Adipocyte (in vitro differentiated cells): ENCODE data around the gene YKT6.

Experiments used
- DNase-seq: peaks from one replicate; pipeline ENCODE4 v3.0.0-alpha.2; 2015; ENCODE audit warnings: low read depth
- H3K27me3 ChIP-seq: replicated peaks from 2 replicates; pipeline ENCODE4 v1.7.0; 2013; ENCODE audit warnings: mild to moderate bottlenecking, low read length, moderate library complexity; ENCODE audit not compliant: control insufficient read depth, insufficient read depth
- H3K36me3 ChIP-seq: 2 replicates; pipeline ENCODE4 v1.7.0; 2013; ENCODE audit warnings: low read length, mild to moderate bottlenecking, moderate library complexity; ENCODE audit not compliant: control insufficient read depth, insufficient read depth, severe bottlenecking
- H3K4me1 ChIP-seq: 2 replicates; pipeline ENCODE4 v1.7.0; 2013; ENCODE audit warnings: mild to moderate bottlenecking, low read length, moderate library complexity; ENCODE audit not compliant: control insufficient read depth, insufficient read depth
- H3K4me3 ChIP-seq: 2 replicates; pipeline ENCODE4 v1.7.0; 2013; ENCODE audit warnings: mild to moderate bottlenecking, low read length, moderate library complexity
- H3K9ac ChIP-seq: 2 replicates; pipeline ENCODE4 v1.7.0; 2013; ENCODE audit warnings: mild to moderate bottlenecking, low read length, moderate library complexity
- H3K9me3 ChIP-seq: 2 replicates; pipeline ENCODE4 v1.7.0; 2013; ENCODE audit warnings: mild to moderate bottlenecking, low read length, moderate library complexity; ENCODE audit not compliant: control insufficient read depth

Gene YKT6

DNA sequence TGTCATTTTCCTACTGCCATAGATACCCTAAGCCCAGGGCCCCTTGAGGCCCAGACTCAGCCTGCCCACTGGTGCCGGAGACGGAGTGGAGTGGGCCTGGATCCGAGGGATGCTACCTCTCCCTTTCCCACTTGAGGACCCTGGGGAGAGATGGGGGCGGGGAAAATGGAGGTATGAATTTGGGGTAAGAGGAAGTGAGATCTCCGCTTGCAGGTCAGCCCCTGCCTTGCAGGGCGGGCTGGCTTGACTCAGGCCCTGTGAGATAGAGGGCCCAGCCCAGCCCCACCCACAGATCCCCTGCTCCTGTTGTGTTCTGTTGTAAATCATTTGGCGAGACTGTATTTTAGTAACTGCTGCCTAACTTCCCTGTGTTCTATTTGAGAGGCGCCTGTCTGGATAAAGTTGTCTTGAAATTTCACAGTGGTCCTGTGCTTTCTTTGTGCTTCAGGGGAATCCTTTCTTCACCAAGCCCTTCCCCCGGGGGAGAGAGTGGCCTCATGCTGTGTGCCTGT lies 13.2 kb downstream of the YKT6 start:
- Histone ChIP-seq H3K9me3 (peaks cover 4% of the 10 kb centered on the region), H3K4me3 (no peak overlapping the region), H3K36me3 (peaks cover 47% of the 10 kb centered on the region), H3K4me1 (no peaks in the 10 kb centered on the region), H3K9ac (no peak overlapping the region), H3K27me3 (no peaks in the 10 kb centered on the region)
- no peak for DNase-seq

- H3K36me3 ChIP-seq: peaks cover 31% of the 10 kb centered on the region
- no peak for DNase-seq
- no peak overlapping the region for H3K4me3 ChIP-seq
- H3K4me1 ChIP-seq: no peaks in the 10 kb centered on the region
- peaks cover 6% of the 10 kb centered on the region for H3K9me3 ChIP-seq
- no peak overlapping the region for H3K9ac ChIP-seq
- no peaks in the 10 kb centered on the region for H3K27me3 ChIP-seq
Observed at GRCh38 chr7:44215531-44215930, 14.8 kb downstream of the YKT6 start.

- H3K4me1 ChIP-seq: no peaks in the 10 kb centered on the region
- H3K9me3 ChIP-seq: peaks cover 6% of the 10 kb centered on the region
- peaks cover 26% of the 10 kb centered on the region for H3K36me3 ChIP-seq
- H3K9ac ChIP-seq: no peak overlapping the region
- no peak for DNase-seq
- no peaks in the 10 kb centered on the region for H3K27me3 ChIP-seq
- no peak overlapping the region for H3K4me3 ChIP-seq
Observed at GRCh38 chr7:44216019-44216418, 15.2 kb downstream of the YKT6 start.

DNA sequence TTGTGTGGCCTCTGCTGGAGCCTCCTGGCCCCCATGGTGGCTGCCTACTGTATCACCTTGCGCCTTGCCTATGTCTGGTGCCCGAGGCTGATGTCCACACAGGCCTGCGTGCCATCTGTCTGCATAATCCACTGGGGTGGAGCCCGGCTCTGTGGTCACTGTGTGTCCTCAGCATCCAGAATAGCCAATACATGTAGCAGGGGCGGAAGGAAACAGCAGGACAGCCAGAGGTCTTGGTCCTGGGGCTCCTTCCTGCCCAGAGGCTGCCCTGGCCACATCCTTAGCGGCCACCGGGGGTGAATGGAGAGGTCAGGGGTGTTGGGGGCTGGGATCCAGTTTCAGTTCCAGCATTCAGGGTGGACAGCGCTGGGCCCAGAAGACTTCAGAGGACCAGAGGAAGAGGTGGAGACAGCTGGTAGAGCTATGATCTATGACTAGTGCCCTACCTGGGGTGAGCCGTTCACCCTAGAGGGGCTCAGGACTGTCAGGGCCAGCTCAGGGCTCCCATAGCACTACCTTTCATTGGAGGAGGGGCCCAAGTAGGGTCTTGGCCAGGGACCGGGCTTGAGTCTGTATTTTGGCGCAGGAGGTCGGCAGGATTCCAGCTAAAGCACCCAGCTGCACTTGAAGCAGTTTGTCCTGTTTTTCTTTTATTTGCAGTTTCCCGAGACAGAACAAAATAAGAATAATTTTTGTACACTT lies 15.9 kb downstream of the YKT6 start:
- H3K9ac ChIP-seq: no peak overlapping the region
- no peaks in the 10 kb centered on the region for H3K27me3 ChIP-seq
- H3K4me3 ChIP-seq: no peak overlapping the region
- no peaks in the 10 kb centered on the region for H3K4me1 ChIP-seq
- peak; percentile 21 for DNase-seq
- peaks cover 6% of the 10 kb centered on the region for H3K9me3 ChIP-seq
- H3K36me3 ChIP-seq: peaks cover 19% of the 10 kb centered on the region

DNA sequence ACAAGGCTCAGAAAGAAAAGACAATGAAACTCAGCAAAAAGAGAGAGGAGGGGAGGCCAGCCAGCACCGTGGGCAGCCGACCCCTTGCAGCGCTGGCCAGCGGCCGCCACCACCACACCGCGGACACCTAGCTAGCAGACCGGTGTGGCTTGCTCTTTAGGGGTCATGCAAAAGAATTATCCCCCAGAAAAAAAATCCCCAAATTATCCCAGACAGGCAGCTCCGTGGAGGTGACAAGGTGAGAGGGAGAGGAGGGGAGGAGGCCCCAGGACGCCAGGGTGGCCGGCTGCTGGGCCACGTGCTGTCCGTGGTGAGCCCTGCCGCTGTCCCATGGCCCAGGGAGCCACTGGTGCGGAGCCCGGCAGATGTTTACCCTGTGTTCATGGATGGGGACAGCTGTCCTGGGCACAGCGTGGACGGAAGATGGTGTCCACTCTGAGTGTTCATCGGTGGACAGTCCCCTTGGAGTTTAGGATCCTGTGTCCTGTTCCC lies 16.5 kb downstream of the YKT6 start:
- Histone ChIP-seq H3K4me1 (no peaks in the 10 kb centered on the region), H3K4me3 (no peak overlapping the region), H3K36me3 (peaks cover 13% of the 10 kb centered on the region), H3K27me3 (no peaks in the 10 kb centered on the region), H3K9me3 (peaks cover 6% of the 10 kb centered on the region), H3K9ac (no peak overlapping the region)
- DNase-seq: no peak

GRCh38 chr7:44217852-44218402 lies 17.1 kb downstream of the YKT6 start:
- Histone ChIP-seq H3K9ac (no peak overlapping the region), H3K4me1 (no peaks in the 10 kb centered on the region), H3K9me3 (peaks cover 6% of the 10 kb centered on the region), H3K27me3 (no peaks in the 10 kb centered on the region), H3K4me3 (no peak overlapping the region), H3K36me3 (peaks cover 8% of the 10 kb centered on the region)
- no peak for DNase-seq

DNA sequence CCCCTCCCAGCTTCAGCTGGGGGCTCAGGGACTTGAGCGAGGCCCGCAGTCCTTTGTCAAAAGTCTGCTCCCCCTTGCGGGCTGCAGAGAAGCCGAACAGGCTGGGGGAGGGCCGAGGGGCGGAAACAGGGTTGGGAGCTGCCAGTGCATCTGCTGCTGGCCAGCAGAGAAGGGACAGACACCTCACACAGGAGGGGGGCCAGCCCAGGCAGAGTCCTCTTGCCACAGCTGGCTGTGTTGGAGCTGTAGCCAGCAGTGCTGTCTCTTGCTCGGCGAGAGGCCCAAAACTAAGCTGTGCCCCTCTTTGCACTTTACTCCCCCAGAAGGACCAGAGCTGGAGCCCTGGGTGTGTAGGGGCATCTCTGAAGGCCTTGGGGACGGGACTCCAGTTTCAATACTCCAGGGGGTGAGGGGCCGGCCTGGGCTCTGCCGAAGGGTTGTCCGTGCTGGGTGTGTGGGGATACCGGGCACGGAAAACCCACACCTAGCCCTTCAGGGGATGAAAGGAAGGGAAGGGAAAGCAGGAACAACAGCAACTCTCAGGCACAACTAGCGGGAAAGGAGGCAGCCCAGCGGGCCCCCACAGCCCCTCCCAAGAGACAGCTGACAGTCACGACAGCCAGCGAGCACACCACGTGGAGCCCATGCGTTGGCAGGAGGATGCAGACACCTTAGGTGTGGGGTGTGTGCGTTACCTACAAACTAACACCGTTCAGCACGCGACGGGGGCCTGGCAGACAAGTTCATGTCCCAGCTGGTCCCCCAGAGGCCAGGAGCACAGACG lies 17.8 kb downstream of the YKT6 start:
- Histone ChIP-seq H3K9ac (no peak overlapping the region), H3K4me3 (no peak overlapping the region), H3K4me1 (no peaks in the 10 kb centered on the region), H3K36me3 (peaks cover 1% of the 10 kb centered on the region), H3K27me3 (peaks cover under 1% of the 10 kb centered on the region), H3K9me3 (peaks cover 6% of the 10 kb centered on the region)
- DNase-seq: no peak

DNA sequence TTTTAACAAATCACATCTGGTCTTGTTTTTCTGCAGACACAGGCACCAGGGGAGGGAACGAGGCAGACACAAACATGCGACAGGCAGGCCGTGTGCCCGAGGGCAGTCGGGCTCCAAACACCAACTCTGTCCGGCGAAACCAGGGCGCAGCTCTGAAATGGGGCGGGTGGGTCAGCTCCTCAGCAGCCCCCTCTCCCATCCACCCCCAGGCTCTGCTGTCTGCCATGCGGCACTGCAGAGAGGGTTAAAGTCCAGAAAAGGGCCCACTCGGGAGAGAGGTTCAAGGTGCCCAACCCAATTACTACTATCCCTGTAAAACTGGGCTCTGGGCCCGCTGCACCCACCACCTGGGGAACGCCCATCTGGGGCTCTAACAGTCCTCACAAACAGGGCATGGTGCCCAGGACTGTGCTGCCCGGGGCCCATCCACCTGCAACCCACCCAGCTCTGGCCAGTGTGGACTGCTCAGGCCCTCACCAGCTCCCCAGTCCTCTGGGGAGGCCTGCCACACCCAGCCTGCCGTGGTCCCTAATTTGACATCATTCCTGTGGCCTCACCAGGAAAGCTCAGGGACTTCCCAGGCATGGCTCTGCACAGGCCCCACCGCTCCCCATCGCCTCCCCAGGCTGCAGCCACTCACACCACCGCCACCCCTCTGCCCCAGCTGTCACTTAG lies 18.7 kb downstream of the YKT6 start:
- no peaks in the 10 kb centered on the region for H3K36me3 ChIP-seq
- DNase-seq: no peak

GRCh38 chr7:44220046-44220357 lies 19.2 kb downstream of the YKT6 start:
- peaks cover 6% of the 10 kb centered on the region for H3K9me3 ChIP-seq
- H3K4me1 ChIP-seq: no peaks in the 10 kb centered on the region
- no peak overlapping the region for H3K9ac ChIP-seq
- no peak overlapping the region for H3K4me3 ChIP-seq
- no peaks in the 10 kb centered on the region for H3K36me3 ChIP-seq
- peaks cover 10% of the 10 kb centered on the region for H3K27me3 ChIP-seq
- DNase-seq: no peak

More for the DNA sequence above, 18.7 kb downstream of the YKT6 start:
- Histone ChIP-seq H3K27me3 (peaks cover 9% of the 10 kb centered on the region), H3K4me1 (no peaks in the 10 kb centered on the region), H3K4me3 (no peak overlapping the region), H3K9ac (no peak overlapping the region), H3K9me3 (peaks cover 6% of the 10 kb centered on the region)

DNA sequence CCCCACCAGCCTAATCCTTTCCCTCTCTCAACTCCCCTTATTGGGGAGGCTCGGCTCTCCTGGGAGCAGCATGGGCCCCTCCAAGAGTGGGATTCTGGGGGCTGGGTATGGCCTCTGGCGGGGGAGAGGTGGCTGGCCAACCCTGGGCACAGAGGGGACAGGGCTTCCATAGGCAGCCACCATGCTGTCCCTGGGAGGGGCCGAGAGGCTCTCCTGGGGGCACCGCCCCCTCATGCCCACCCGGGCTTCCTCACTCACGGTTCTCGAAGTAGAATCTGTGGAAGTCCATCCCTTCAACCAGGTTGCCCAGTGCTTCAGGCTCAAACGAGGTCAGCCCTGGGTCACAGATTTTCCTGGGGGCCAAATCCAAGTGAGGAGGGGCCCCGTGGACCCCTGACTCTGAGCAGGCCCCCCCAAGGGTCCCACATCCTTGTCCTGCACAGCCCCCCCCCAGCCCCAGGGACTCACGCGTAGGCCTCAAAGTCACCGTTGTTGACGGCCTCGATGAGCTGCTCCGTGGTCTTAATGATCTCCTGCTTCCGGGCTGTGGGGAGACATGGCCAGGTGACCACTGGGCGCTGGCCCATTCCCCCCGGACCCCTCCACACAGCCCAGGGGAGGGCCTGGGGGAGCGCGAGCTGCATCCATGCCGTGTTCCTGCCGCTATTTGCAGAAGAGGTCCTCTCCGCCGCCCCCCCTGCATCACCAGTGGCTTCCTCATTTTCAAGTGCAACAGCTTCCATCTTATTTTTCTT lies 19.8 kb downstream of the YKT6 start:
- H3K9ac ChIP-seq: no peak overlapping the region
- H3K27me3 ChIP-seq: peaks cover 15% of the 10 kb centered on the region
- no peaks in the 10 kb centered on the region for H3K36me3 ChIP-seq
- H3K4me1 ChIP-seq: no peaks in the 10 kb centered on the region
- peaks cover 6% of the 10 kb centered on the region for H3K9me3 ChIP-seq
- no peak overlapping the region for H3K4me3 ChIP-seq
- DNase-seq: no peak
